HEK293T (cell line): ENCODE results near the gene ZNF497.
A peak's percentile ranks its signal among the peaks of the same experiment; 100 is the strongest.

Experiments
- CTCF ChIA-PET: fragments of 350-600 bp; formaldehyde crosslinking; extraction: SDS; loops from one replicate; lab custom pipeline; 2021; ENCODE audit warnings: antibody characterized with exemption, inconsistent platforms; lab: Yijun Ruan, JAX
- POLR2A ChIA-PET: fragments of 350-600 bp; formaldehyde crosslinking; extraction: SDS; loops from one replicate; lab custom pipeline; 2020; ENCODE audit warnings: antibody characterized with exemption, inconsistent platforms; lab: Yijun Ruan, JAX
- DNase-seq: peaks from one replicate; pipeline ENCODE4 v3.0.0; 2012; ENCODE audit warnings: mixed read lengths; ENCODE audit errors: extremely low spot score
- ARNT ChIP-seq: fragments of 450-650 bp; IDR thresholded peaks from 2 replicates; pipeline ENCODE4 v1.6.1; 2017; ENCODE audit warnings: mild to moderate bottlenecking
- BHLHE40 ChIP-seq: fragments of 450-650 bp; IDR thresholded peaks from 2 replicates; pipeline ENCODE4 v1.6.1; 2016; ENCODE audit warnings: mild to moderate bottlenecking, moderate library complexity, borderline replicate concordance
- CTBP1 ChIP-seq: fragments of 450-650 bp; IDR thresholded peaks from 2 replicates; pipeline ENCODE4 v1.6.1; 2016; ENCODE audit warnings: borderline replicate concordance
- ELF4 ChIP-seq: fragments of 450-650 bp; IDR thresholded peaks from 2 replicates; pipeline ENCODE4 v1.6.1; 2017; ENCODE audit warnings: antibody characterized with exemption
- FOXA1 ChIP-seq: fragments of 450-650 bp; IDR thresholded peaks from 2 replicates; pipeline ENCODE4 v1.6.1; 2016; ENCODE audit warnings: mild to moderate bottlenecking
- FOXK2 ChIP-seq: fragments of 450-650 bp; IDR thresholded peaks from 2 replicates; pipeline ENCODE4 v1.6.1; 2016; ENCODE audit warnings: mild to moderate bottlenecking
- FOXM1 ChIP-seq: fragments of 450-650 bp; IDR thresholded peaks from 2 replicates; pipeline ENCODE4 v1.6.1; 2017; ENCODE audit warnings: mild to moderate bottlenecking, borderline replicate concordance
- HDGF ChIP-seq: fragments of 450-650 bp; IDR thresholded peaks from 2 replicates; pipeline ENCODE4 v1.6.1; 2017; ENCODE audit warnings: antibody characterized with exemption, borderline replicate concordance
- L3MBTL2 ChIP-seq: fragments of 450-650 bp; conservative IDR thresholded peaks from 2 replicates; pipeline ENCODE4 v1.6.1; 2016; ENCODE audit warnings: mild to moderate bottlenecking
- LEF1 ChIP-seq: fragments of 450-650 bp; IDR thresholded peaks from 2 replicates; pipeline ENCODE4 v1.6.1; 2017; ENCODE audit warnings: mild to moderate bottlenecking, borderline replicate concordance
- NFRKB ChIP-seq: fragments of 450-650 bp; IDR thresholded peaks from 2 replicates; pipeline ENCODE4 v1.6.1; 2016; ENCODE audit warnings: mild to moderate bottlenecking, moderate library complexity
- PKNOX1 ChIP-seq: fragments of 450-650 bp; IDR thresholded peaks from 2 replicates; pipeline ENCODE4 v1.6.1; 2016
- SP1 ChIP-seq: fragments of 450-650 bp; IDR thresholded peaks from 2 replicates; pipeline ENCODE4 v1.6.1; 2017
- SUZ12 ChIP-seq: fragments of 450-650 bp; IDR thresholded peaks from 2 replicates; pipeline ENCODE4 v1.6.1; 2016; ENCODE audit warnings: mild to moderate bottlenecking
- TARDBP ChIP-seq: fragments of 450-650 bp; IDR thresholded peaks from 2 replicates; pipeline ENCODE4 v1.6.1; 2016
- ZNF384 ChIP-seq: fragments of 450-650 bp; IDR thresholded peaks from 2 replicates; pipeline ENCODE4 v1.6.1; 2016

ZNF497 gene

GRCh38 chr19:58394821-58395219 is 32.3 kb upstream of the ZNF497 start:
- no peak for DNase-seq
- POLR2A ChIA-PET = interaction anchor here (1.0 to 1.8 kb wide), 3 partner anchors 12 to 149 kb away, joined by 3 to 5 read pairs (median 5); partner anchors contain the start of genes TRIM28 and ZNF584
- TF ChIP-seq NFRKB = no peak
- no peak for TF ChIP-seq LEF1
- no peak for TF ChIP-seq ELF4
- TF ChIP-seq CTBP1 = no peak
- CTCF ChIA-PET = no interaction called here

- ChIA-PET POLR2A (no interaction called here), CTCF (no interaction called here)
- TF ChIP-seq BHLHE40 (no peak), ARNT (no peak)
- no peak for DNase-seq
Measured at GRCh38 chr19:58393725-58394033, 31.1 kb upstream of the ZNF497 start.

GRCh38 chr19:58392945-58393724 is 30.6 kb upstream of the ZNF497 start:
- ChIA-PET CTCF (no interaction called here), POLR2A (no interaction called here)
- no peak for DNase-seq
- TF ChIP-seq FOXK2 = no peak
- no peak for TF ChIP-seq FOXA1
- TF ChIP-seq ARNT = no peak
- no peak for TF ChIP-seq HDGF
- TF ChIP-seq PKNOX1 = no peak

GRCh38 chr19:58388175-58388526 is 25.6 kb upstream of the ZNF497 start:
- CTCF ChIA-PET = no interaction called here
- DNase-seq = no peak

GRCh38 chr19:58387338-58388174 is 25.0 kb upstream of the ZNF497 start:
- ChIA-PET CTCF (interaction anchor here (0.6 kb wide), 1 partner anchor 141 kb away, joined by 3 read pairs; no protein-coding TSS in a partner anchor), POLR2A (interaction anchor here (0.6 to 3.5 kb wide), 5 partner anchors 16 to 194 kb away, joined by 3 to 21 read pairs (median 4); partner anchors contain the start of genes ZNF497 and ZNF584)
- TF ChIP-seq FOXK2 = no peak
- no peak for DNase-seq

More at GRCh38 chr19:58388175-58388526, 25.6 kb upstream of the ZNF497 start:
- TF ChIP-seq LEF1 = no peak
- TF ChIP-seq ELF4 = no peak
- no peak for TF ChIP-seq L3MBTL2
- TF ChIP-seq NFRKB = no peak
- TF ChIP-seq SP1 = no peak
- no peak for TF ChIP-seq ZNF384
- no peak for TF ChIP-seq TARDBP
- TF ChIP-seq CTBP1 = no peak
- no peak for TF ChIP-seq FOXA1
- TF ChIP-seq SUZ12 = no peak
- no peak for TF ChIP-seq PKNOX1
- no peak for TF ChIP-seq FOXM1
- no peak for TF ChIP-seq ARNT
- TF ChIP-seq BHLHE40 = no peak
- no peak for TF ChIP-seq HDGF
- TF ChIP-seq FOXK2 = no peak
- POLR2A ChIA-PET = interaction anchor here (0.9 to 3.5 kb wide), 3 partner anchors 25 to 194 kb away, joined by 3 to 21 read pairs (median 4); partner anchors contain the start of gene ZNF497

GRCh38 chr19:58386576-58387337 is 24.2 kb upstream of the ZNF497 start, which contains the start of gene RPS5:
Gene RPS5 (plus strand): TSS chr19:58387269. CDS start chr19:58388138, 869 bp downstream.
- POLR2A ChIA-PET = interaction anchor here (0.7 to 3.5 kb wide), 4 partner anchors 13 to 169 kb away, joined by 3 to 21 read pairs (median 4); partner anchors contain the start of genes CHMP2A, ZNF497 and ZNF584
- TF ChIP-seq ELF4 (peak; percentile 94), FOXA1 (no peak), ARNT (no peak), NFRKB (no peak), L3MBTL2 (peak; percentile 92)
- CTCF ChIA-PET = no interaction called here
- DNase-seq = peak; percentile 98
